ENCODE measurements around the gene NF1. TPM values are rescaled to one million over a fixed set of nuclear protein-coding genes. Genes with fewer than 3 reads are reported as not detected.

NF1 gene
- total and polyA plus RNA-seq, 2 donors (not counting 1 experiment from before 2014, with no cell fraction given) = 10.8 to 27.7 TPM

GRCh38 chr17:31266042-31266441 lies 171.3 kb downstream of the NF1 start:
- Histone ChIP-seq H3K4me3 (ENCODE audit: control extremely low read depth in 1 of 5, extremely low read depth in 1 of 5, insufficient read depth in 1 of 5, low read depth in 2 of 5, low read length in 4 of 5) (no peak overlapping the region), H3K9ac (ENCODE audit: low read length) (no peak overlapping the region), H3K36me3 (replicated peaks in 1 of 2; ENCODE audit: control extremely low read depth in 1 of 2, control insufficient read depth in 1 of 2, extremely low read depth in 1 of 2, insufficient read depth in 2 of 2, low read length in 1 of 2) (peaks cover 4 to 6% of the 10 kb centered on the region in 2 experiments), H3K27ac (ENCODE audit: low read length in 2 of 2) (no peak overlapping the region), H3K9me3 (ENCODE audit: control extremely low read depth in 1 of 3, control insufficient read depth in 2 of 3, insufficient read depth in 1 of 3, low read length in 2 of 3) (no peaks in the 10 kb centered on the region), H3K4me1 (ENCODE audit: control insufficient read depth in 2 of 2, insufficient read depth in 2 of 2, low read length in 2 of 2) (no peaks in the 10 kb centered on the region), H3K79me2 (ENCODE audit: control insufficient read depth, insufficient read depth, low read length) (no peaks in the 10 kb centered on the region), H4K20me1 (ENCODE audit: control insufficient read depth, insufficient read depth, low read length, poor library complexity, severe bottlenecking) (no peaks in the 10 kb centered on the region), H3K27me3 (replicated peaks in 1 of 4; ENCODE audit: control extremely low read depth in 1 of 4, control insufficient read depth in 3 of 4, insufficient read depth in 4 of 4, low read length in 3 of 4) (no peaks in the 10 kb centered on the region), H2AFZ (ENCODE audit: insufficient read depth, low read depth, low read length, poor library complexity, severe bottlenecking) (no peak overlapping the region), H3K4me2 (replicated peaks; ENCODE audit: low read depth, low read length, poor library complexity, severe bottlenecking) (no peak overlapping the region)
- DNase-seq (peak; percentile 38), ATAC-seq (ENCODE audit: low read depth) (no peak)
- 78% methylated on average over 2 of the region's 2 CpGs for whole genome bisulfite sequencing (ENCODE audit: insufficient coverage)
- intact Hi-C loops (cut with micrococcal nuclease) = loop anchor here (1.0 to 5.0 kb wide), 2 partner anchors 41 to 107 kb away; no protein-coding TSS in a partner anchor
- Mint-ChIP-seq H3K4me1 (no peaks in the 10 kb centered on the region), H3K27me3 (no peaks in the 10 kb centered on the region), H3K4me3 (no peak overlapping the region), H3K27ac (no peak overlapping the region), H3K9me3 (ENCODE audit: insufficient read depth) (no peaks in the 10 kb centered on the region)
- ChIA-PET POLR2A (interaction anchor here (0.5 to 1.5 kb wide), 2 partner anchors 14 to 20 kb away, joined by 3 to 4 read pairs; no protein-coding TSS in a partner anchor), CTCF (interaction anchor here (0.6 to 8.8 kb wide), 9 partner anchors 9 to 257 kb away, joined by 3 to 125 read pairs (median 5); no protein-coding TSS in a partner anchor)
- TF ChIP-seq EZH2 (IDR thresholded peaks at IDR 0.05; ENCODE audit: borderline replicate concordance, insufficient read depth, low read depth, low read length, poor library complexity, severe bottlenecking) = no peak
- peak; percentile 40 for TF ChIP-seq CTCF (IDR thresholded peaks at IDR 0.05)

- Histone ChIP-seq H3K4me2 (replicated peaks; ENCODE audit: low read depth, low read length, poor library complexity, severe bottlenecking) (no peak overlapping the region), H4K20me1 (ENCODE audit: control insufficient read depth, insufficient read depth, low read length, poor library complexity, severe bottlenecking) (no peaks in the 10 kb centered on the region), H3K27ac (ENCODE audit: low read length in 2 of 2) (no peak overlapping the region), H3K36me3 (replicated peaks in 1 of 2; ENCODE audit: control extremely low read depth in 1 of 2, control insufficient read depth in 1 of 2, extremely low read depth in 1 of 2, insufficient read depth in 2 of 2, low read length in 1 of 2) (peaks cover 4% of the 10 kb centered on the region in 2 experiments), H3K79me2 (ENCODE audit: control insufficient read depth, insufficient read depth, low read length) (no peaks in the 10 kb centered on the region), H2AFZ (ENCODE audit: insufficient read depth, low read depth, low read length, poor library complexity, severe bottlenecking) (no peak overlapping the region), H3K9ac (ENCODE audit: low read length) (no peak overlapping the region), H3K9me3 (ENCODE audit: control extremely low read depth in 1 of 3, control insufficient read depth in 2 of 3, insufficient read depth in 1 of 3, low read length in 2 of 3) (no peaks in the 10 kb centered on the region), H3K4me1 (ENCODE audit: control insufficient read depth in 2 of 2, insufficient read depth in 2 of 2, low read length in 2 of 2) (no peaks in the 10 kb centered on the region), H3K27me3 (replicated peaks in 1 of 4; ENCODE audit: control extremely low read depth in 1 of 4, control insufficient read depth in 3 of 4, insufficient read depth in 4 of 4, low read length in 3 of 4) (no peaks in the 10 kb centered on the region), H3K4me3 (ENCODE audit: control extremely low read depth in 1 of 5, extremely low read depth in 1 of 5, insufficient read depth in 1 of 5, low read depth in 2 of 5, low read length in 4 of 5) (no peak overlapping the region)
- DNase-seq = no peak
- Mint-ChIP-seq H3K4me1 (no peaks in the 10 kb centered on the region), H3K27me3 (no peaks in the 10 kb centered on the region), H3K9me3 (ENCODE audit: insufficient read depth) (no peaks in the 10 kb centered on the region), H3K27ac (no peak overlapping the region), H3K4me3 (no peak overlapping the region)
- ChIA-PET CTCF (interaction anchor here (0.6 to 8.8 kb wide), 4 partner anchors 9 to 442 kb away, joined by 3 to 125 read pairs (median 4); no protein-coding TSS in a partner anchor), POLR2A (no interaction called here)
- intact Hi-C loops (cut with micrococcal nuclease) = loop anchor here (5.0 kb wide), 1 partner anchor 38 kb away; no protein-coding TSS in a partner anchor
- TF ChIP-seq CTCF (IDR thresholded peaks at IDR 0.05) = no peak
- no peak for TF ChIP-seq EZH2 (IDR thresholded peaks at IDR 0.05; ENCODE audit: borderline replicate concordance, insufficient read depth, low read depth, low read length, poor library complexity, severe bottlenecking)
- 100% methylated on average over 1 of the region's 2 CpGs for WGBS (ENCODE audit: insufficient coverage)
- no peak for ATAC-seq (ENCODE audit: low read depth)
These were observed 174.3 kb downstream of the NF1 start for GRCh38 chr17:31269036-31269577.
